ENCODE data around the gene PIGH. TPM values are rescaled to one million over a fixed set of nuclear protein-coding genes. Genes with fewer than 3 reads are reported as not detected.

PIGH gene
- total RNA-seq, 2 donors from 2014 or later, result 15.6 to 27.6 TPM

- DNase-seq (ENCODE audit: low spot score in 2 of 2) (no peak), ATAC-seq (no peak)
- Mint-ChIP-seq H3K9me3 (no peaks in the 10 kb centered on the region), H3K27ac (no peak overlapping the region), H3K36me3 (no peaks in the 10 kb centered on the region)
Measured at GRCh38 chr14:67582061-67582460, 18.0 kb downstream of the PIGH start.

GRCh38 chr14:67581643-67582042 lies 18.4 kb downstream of the PIGH start:
- ATAC-seq (no peak), DNase-seq (ENCODE audit: low spot score in 2 of 2) (no peak)
- Mint-ChIP-seq H3K27ac (no peak overlapping the region), H3K9me3 (no peaks in the 10 kb centered on the region), H3K36me3 (no peaks in the 10 kb centered on the region)

GRCh38 chr14:67580336-67581171 lies 19.5 kb downstream of the PIGH start:
- DNase-seq (ENCODE audit: low spot score in 2 of 2) (peak in 1 of 2 donors; percentile 44), ATAC-seq (no peak)
- no peaks in the 10 kb centered on the region for H3K36me3 Mint-ChIP-seq
- H3K9me3 Mint-ChIP-seq, result no peaks in the 10 kb centered on the region
- H3K27ac Mint-ChIP-seq, result peak overlapping the region in 1 of 2 donors; percentile 7

GRCh38 chr14:67579636-67580035 lies 20.4 kb downstream of the PIGH start:
- H3K27ac Mint-ChIP-seq, result peak overlapping the region in 1 of 2 donors; percentile 5
- DNase-seq (ENCODE audit: low spot score in 2 of 2) (peak in 1 of 2 donors; percentile 30), ATAC-seq (no peak)
- H3K9me3 Mint-ChIP-seq, result no peaks in the 10 kb centered on the region
- H3K36me3 Mint-ChIP-seq, result no peaks in the 10 kb centered on the region

GRCh38 chr14:67579040-67579439 lies 21.0 kb downstream of the PIGH start:
- no peak overlapping the region for H3K27ac Mint-ChIP-seq
- no peaks in the 10 kb centered on the region for H3K9me3 Mint-ChIP-seq
- DNase-seq (ENCODE audit: low spot score in 2 of 2) (peak in 1 of 2 donors; percentile 34), ATAC-seq (no peak)
- H3K36me3 Mint-ChIP-seq, result no peaks in the 10 kb centered on the region

- no peaks in the 10 kb centered on the region for H3K9me3 Mint-ChIP-seq
- ATAC-seq (no peak), DNase-seq (ENCODE audit: low spot score in 2 of 2) (peak in 1 of 2 donors; percentile 52)
- no peaks in the 10 kb centered on the region for H3K36me3 Mint-ChIP-seq
- no peak overlapping the region for H3K27ac Mint-ChIP-seq
Measured at GRCh38 chr14:67577909-67578749, 21.9 kb downstream of the PIGH start.

- Mint-ChIP-seq H3K9me3 (no peaks in the 10 kb centered on the region), H3K36me3 (no peaks in the 10 kb centered on the region), H3K27ac (no peak overlapping the region)
- ATAC-seq, result no peak
- peak in 1 of 2 donors; percentile 37 for DNase-seq (ENCODE audit: low spot score in 2 of 2)
Measured at GRCh38 chr14:67577181-67577808, 22.8 kb downstream of the PIGH start.

GRCh38 chr14:67576216-67576955 lies 23.7 kb downstream of the PIGH start:
- no peak for ATAC-seq
- Mint-ChIP-seq H3K36me3 (no peaks in the 10 kb centered on the region), H3K27ac (no peak overlapping the region), H3K9me3 (no peaks in the 10 kb centered on the region)
- DNase-seq (ENCODE audit: low spot score in 2 of 2), result peak in 1 of 2 donors; percentile 13

- no peak for ATAC-seq
- Mint-ChIP-seq H3K9me3 (no peaks in the 10 kb centered on the region), H3K36me3 (no peaks in the 10 kb centered on the region), H3K27ac (no peak overlapping the region)
- peak in 1 of 2 donors; percentile 40 for DNase-seq (ENCODE audit: low spot score in 2 of 2)
Measured at GRCh38 chr14:67575684-67576083, 24.4 kb downstream of the PIGH start.

GRCh38 chr14:67574806-67575205 lies 25.3 kb downstream of the PIGH start:
- no peak overlapping the region for H3K27ac Mint-ChIP-seq
- no peaks in the 10 kb centered on the region for H3K9me3 Mint-ChIP-seq
- ATAC-seq (no peak), DNase-seq (ENCODE audit: low spot score in 2 of 2) (peak in 1 of 2 donors; percentile 3)
- H3K36me3 Mint-ChIP-seq, result no peaks in the 10 kb centered on the region

- no peak for ATAC-seq
- no peaks in the 10 kb centered on the region for H3K36me3 Mint-ChIP-seq
- H3K27ac Mint-ChIP-seq, result no peak overlapping the region
- DNase-seq (ENCODE audit: low spot score in 2 of 2), result peak in 1 of 2 donors; percentile 51
- no peaks in the 10 kb centered on the region for H3K9me3 Mint-ChIP-seq
Measured at GRCh38 chr14:67574156-67574555, 25.9 kb downstream of the PIGH start.

- H3K9me3 Mint-ChIP-seq, result no peaks in the 10 kb centered on the region
- no peak for ATAC-seq
- no peak for DNase-seq (ENCODE audit: low spot score in 2 of 2)
- no peaks in the 10 kb centered on the region for H3K36me3 Mint-ChIP-seq
- no peak overlapping the region for H3K27ac Mint-ChIP-seq
Measured at GRCh38 chr14:67573228-67574010, 26.6 kb downstream of the PIGH start.

- H3K9me3 Mint-ChIP-seq, result no peaks in the 10 kb centered on the region
- H3K27ac Mint-ChIP-seq, result no peak overlapping the region
- ATAC-seq (no peak), DNase-seq (ENCODE audit: low spot score in 2 of 2) (peak in 1 of 2 donors; percentile 41)
- no peaks in the 10 kb centered on the region for H3K36me3 Mint-ChIP-seq
Measured at GRCh38 chr14:67572608-67573007, 27.5 kb downstream of the PIGH start.

GRCh38 chr14:67571991-67572323 lies 28.1 kb downstream of the PIGH start:
- no peak overlapping the region for H3K27ac Mint-ChIP-seq
- H3K9me3 Mint-ChIP-seq, result no peaks in the 10 kb centered on the region
- no peaks in the 10 kb centered on the region for H3K36me3 Mint-ChIP-seq
- no peak for ATAC-seq
- no peak for DNase-seq (ENCODE audit: low spot score in 2 of 2)

GRCh38 chr14:67571275-67571990 lies 28.6 kb downstream of the PIGH start:
- DNase-seq (ENCODE audit: low spot score in 2 of 2) (peak in 1 of 2 donors; percentile 69), ATAC-seq (peak; percentile 90 to 93)
- no peaks in the 10 kb centered on the region for H3K36me3 Mint-ChIP-seq
- no peaks in the 10 kb centered on the region for H3K9me3 Mint-ChIP-seq
- no peak overlapping the region for H3K27ac Mint-ChIP-seq

All from activated naive CD4-positive, alpha-beta T cell treated with anti-CD3 and anti-CD28 coated beads, Interleukin-2, amount 50 U/mL, for 72 hours (primary cell).